GM12892 (cell line): ENCODE measurements around the gene PSRC1. TPM values are rescaled to one million over a fixed set of nuclear protein-coding genes. Genes with fewer than 3 reads are reported as not detected.

ENCODE experiments used
- DNase-seq: peaks from one replicate; pipeline ENCODE4 v3.0.0; 2011; ENCODE audit not compliant: insufficient read length
- FAIRE-seq: peaks from 2 replicates; lab custom pipeline; 2011; peaks lifted over from hg19 to GRCh38; lab: Jason Lieb, UNC
- POLR2A ChIP-seq: IDR thresholded peaks from 2 replicates; pipeline ENCODE4 v1.6.1; 2011; ENCODE audit warnings: low read depth, low read length, control low read depth
- POLR2AphosphoS5 ChIP-seq: IDR thresholded peaks from 2 replicates; pipeline ENCODE4 v1.6.1; 2011; ENCODE audit warnings: low read depth, low read length, control low read depth
- TAF1 ChIP-seq: IDR thresholded peaks from 2 replicates; pipeline ENCODE4 v1.6.1; 2011; ENCODE audit warnings: low read depth, mild to moderate bottlenecking, control low read depth, low read length, borderline replicate concordance
- polyA plus RNA-seq: library from polyadenylated mRNA; unstranded; fragments of >200 nt; gene quantifications from one replicate; pipeline ENCODE4 v1.2.1, GENCODE V29; 2012; ENCODE audit warnings: missing spikeins, inconsistent platforms; ENCODE audit not compliant: missing spikeins

Gene PSRC1
- polyA plus RNA-seq = 2.4 TPM

DNA sequence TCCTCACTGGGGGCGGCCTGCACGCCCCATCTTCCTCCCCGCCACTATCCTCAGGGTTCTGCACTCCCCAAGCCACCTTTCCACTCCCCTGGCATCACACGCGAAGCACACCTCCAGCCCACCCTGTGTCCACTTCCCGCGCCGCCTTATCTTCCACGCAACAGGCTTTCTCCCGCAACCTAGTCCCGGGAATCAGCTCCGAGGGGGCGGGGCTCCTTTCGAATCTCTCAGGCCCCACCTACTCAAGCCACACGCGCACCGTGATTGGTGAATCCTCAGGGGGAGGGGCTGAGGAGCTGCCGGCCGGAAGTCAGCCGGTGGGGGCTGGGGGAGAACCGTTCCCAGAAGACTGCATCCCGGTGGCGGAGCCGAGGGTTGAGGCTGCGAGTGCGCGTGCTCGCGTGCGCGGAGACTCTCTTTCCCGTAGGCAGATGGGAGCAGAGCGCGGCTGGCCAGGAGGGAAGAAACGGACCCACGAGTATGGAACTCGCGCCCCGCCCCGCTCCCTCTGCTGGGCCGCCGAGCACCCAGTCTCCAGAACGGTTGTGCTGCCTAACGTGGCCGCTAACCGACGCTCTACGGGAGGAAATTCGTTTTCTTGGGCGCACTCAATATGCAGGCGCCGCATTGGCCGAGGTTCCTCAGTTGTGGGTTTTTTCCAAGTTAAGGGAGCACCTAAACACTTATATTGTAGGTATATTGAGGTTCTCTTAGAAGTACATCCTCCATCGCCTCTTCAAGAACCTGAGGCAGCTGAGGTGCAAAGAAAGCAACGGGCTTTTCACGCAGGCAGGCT lies at the start of gene PSRC1:
TSS of gene PSRC1 (minus strand) at position 194 of the 796 bp plus-strand sequence.
- TF ChIP-seq POLR2A (peak; percentile 76), POLR2AphosphoS5 (peak; percentile 58; the same call in 1 of the 2 replicates), TAF1 (no peak)
- peak; percentile 96 for FAIRE-seq
- DNase-seq = peak; percentile 99

- TF ChIP-seq POLR2AphosphoS5 (no peak), TAF1 (no peak), POLR2A (no peak)
- FAIRE-seq (no peak), DNase-seq (no peak)
These were observed 48.2 kb upstream of the PSRC1 start for GRCh38 chr1:109331113-109331512.

GRCh38 chr1:109327285-109327684 lies 44.3 kb upstream of the PSRC1 start:
- TF ChIP-seq POLR2AphosphoS5 = no peak
- TF ChIP-seq POLR2A = no peak
- TF ChIP-seq TAF1 = no peak
- DNase-seq = no peak
- FAIRE-seq = no peak

DNA sequence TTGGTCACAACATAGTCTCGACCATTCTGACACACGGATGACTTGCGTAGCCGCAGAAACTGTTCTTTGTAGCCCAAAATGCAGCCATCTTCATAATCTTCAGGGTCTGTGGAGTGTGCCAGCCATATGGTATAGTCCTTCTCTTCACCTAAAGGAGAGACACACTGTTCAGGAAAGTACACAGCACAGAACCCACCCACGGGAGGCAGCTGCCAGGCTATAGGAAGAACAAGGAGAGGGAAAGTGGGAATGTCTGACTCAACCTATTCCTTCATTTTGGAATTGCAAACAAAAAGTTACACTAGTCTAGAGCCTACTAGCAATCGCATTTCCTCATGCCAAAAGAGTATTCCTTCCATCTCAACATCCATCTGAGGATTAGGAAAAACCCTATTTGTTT lies 40.0 kb upstream of the PSRC1 start:
- FAIRE-seq (no peak), DNase-seq (no peak)
- TF ChIP-seq TAF1 = no peak
- no peak for TF ChIP-seq POLR2AphosphoS5
- no peak for TF ChIP-seq POLR2A

GRCh38 chr1:109319114-109319513 lies 36.2 kb upstream of the PSRC1 start:
- FAIRE-seq (no peak), DNase-seq (no peak)
- TF ChIP-seq POLR2AphosphoS5 (no peak), POLR2A (no peak), TAF1 (no peak)

DNA sequence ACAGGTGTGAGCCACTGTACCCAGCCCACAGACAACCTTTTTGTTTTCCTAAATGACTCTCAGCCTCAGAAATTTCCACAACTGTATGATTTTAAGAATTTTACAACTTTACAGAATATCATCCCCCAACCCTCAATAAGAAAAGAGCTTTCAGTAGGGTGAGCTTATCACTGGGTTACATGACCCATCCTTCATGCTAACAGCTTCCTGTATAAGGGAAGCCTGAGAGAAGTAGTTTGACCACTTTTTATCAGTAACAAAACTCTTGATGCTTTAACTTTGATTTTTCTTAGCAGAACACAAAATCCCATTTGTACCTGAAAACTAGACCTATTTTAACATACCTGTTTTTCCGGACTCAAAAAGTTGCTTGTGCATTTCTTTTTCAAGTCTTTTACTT lies 33.6 kb upstream of the PSRC1 start:
- DNase-seq = no peak
- FAIRE-seq = no peak
- no peak for TF ChIP-seq TAF1
- TF ChIP-seq POLR2AphosphoS5 = no peak
- no peak for TF ChIP-seq POLR2A

DNA sequence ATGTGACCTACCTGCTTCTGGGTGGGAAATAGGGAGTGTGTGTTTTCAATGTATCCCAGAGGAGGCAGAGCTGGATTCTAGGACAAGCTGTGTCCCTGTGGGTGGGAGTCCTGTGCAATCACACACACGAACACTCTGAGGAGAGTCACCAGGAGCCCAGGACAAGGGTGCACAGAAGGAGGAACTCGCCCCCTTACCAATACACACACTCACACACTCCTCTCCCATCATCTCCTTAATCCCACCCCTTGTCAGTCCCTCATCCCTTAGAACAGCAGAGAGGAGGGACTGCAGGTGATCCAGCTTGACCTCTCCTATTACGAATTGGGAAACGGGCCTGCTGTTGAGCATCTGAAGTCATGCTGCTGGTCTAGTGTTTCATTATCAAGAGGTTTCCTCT lies 32.3 kb upstream of the PSRC1 start:
- DNase-seq = no peak
- FAIRE-seq = no peak
- TF ChIP-seq POLR2AphosphoS5 = no peak
- no peak for TF ChIP-seq POLR2A
- TF ChIP-seq TAF1 = no peak

- TF ChIP-seq TAF1 (no peak), POLR2A (no peak), POLR2AphosphoS5 (no peak)
- DNase-seq (no peak), FAIRE-seq (no peak)
These were observed 31.9 kb upstream of the PSRC1 start for GRCh38 chr1:109314795-109315194.

DNA sequence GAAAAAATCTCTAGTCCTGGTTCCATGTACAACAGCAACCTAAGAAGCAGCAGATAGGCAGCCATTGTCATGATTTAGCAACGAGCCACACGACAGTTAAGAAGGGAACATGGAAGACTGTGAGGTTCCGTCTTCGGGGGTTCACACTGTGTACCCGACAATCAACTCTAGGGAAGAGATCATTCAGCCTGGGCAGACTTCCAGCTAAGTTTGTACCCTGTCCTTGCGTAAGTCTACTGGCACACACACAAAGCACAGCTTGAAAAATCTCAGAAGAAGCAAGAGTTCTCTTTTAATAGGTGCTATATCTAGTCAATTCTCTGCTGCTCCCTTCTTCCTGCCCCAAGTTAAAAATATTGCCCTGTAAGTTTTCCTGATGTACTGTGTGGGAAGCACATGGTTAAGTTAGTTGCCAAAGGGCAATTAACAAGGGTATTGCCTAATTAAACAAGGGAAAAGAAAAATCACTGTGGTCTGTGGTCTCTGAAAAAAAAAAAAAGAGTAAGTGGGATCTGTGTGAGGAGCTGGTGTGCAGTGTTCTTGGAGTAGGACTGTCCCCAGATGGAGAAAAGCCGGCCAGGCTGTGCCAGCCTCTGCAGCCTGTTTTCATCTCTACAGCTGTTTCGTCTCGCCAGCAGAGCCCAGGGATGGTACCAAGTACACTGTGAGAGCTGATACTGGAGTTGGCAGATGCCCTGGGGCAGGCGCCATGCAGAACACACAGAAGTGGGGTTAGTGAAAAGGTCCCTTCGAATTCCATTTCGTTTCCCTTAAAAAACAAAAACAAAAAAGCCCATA lies 30.2 kb upstream of the PSRC1 start:
- DNase-seq (no peak), FAIRE-seq (no peak)
- no peak for TF ChIP-seq POLR2AphosphoS5
- no peak for TF ChIP-seq POLR2A
- TF ChIP-seq TAF1 = no peak

DNA sequence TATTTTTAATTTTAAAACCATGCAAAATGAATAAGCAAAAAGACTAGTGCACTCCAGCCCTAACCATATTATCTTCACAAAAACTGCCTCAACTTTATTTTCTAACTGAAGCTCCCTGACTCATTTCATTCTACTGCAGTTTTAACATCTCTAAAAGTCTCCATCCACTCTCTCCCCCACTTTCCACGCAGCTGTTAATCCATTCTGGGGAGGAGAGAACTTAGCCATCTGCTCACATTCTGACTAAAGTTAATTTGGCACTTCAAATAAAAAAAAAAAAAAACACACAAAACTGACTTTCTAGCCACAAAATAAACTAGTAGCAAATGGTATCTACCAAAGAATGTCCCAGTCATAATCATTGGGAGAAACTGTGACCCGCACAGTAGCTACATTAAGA lies 29.3 kb upstream of the PSRC1 start:
- TF ChIP-seq TAF1 (no peak), POLR2AphosphoS5 (no peak), POLR2A (no peak)
- FAIRE-seq (no peak), DNase-seq (no peak)

GRCh38 chr1:109309347-109309746 lies 26.4 kb upstream of the PSRC1 start:
- no peak for DNase-seq
- no peak for TF ChIP-seq TAF1
- TF ChIP-seq POLR2A = no peak
- no peak for TF ChIP-seq POLR2AphosphoS5
- FAIRE-seq = no peak
